GM12878 (cell line): ENCODE results near the gene PKD1. TPM values are rescaled to one million over a fixed set of nuclear protein-coding genes. Genes with fewer than 3 reads are reported as not detected.

Source experiments
- ATAC-seq: fragments of 200-7000 bp; cut with Tn5 transposase; 3 replicates; pipeline ENCODE4 v1.9.1; 2020; ENCODE audit warnings: mild to moderate bottlenecking, moderate library complexity
- BruUV-seq: library from RNA; stranded (reverse); fragments of 400-500 nt; replicated peaks from 2 replicates; lab custom pipeline; 2021; lab: Mats Ljungman, UMichigan
- CTCF ChIA-PET: fragments of 300-600 bp; sonication (Branson Sonifier 250); formaldehyde crosslinking; extraction: SDS; loops from one replicate; lab custom pipeline; 2021; ENCODE audit warnings: inconsistent platforms; lab: Yijun Ruan, JAX
- POLR2A ChIA-PET: fragments of 350-600 bp; formaldehyde crosslinking; extraction: SDS; loops from one replicate; lab custom pipeline; 2021; ENCODE audit warnings: inconsistent platforms; lab: Charles Lee
- RAD21 ChIA-PET: fragments of 300-600 bp; sonication (Branson Sonifier 250); formaldehyde crosslinking; loops from one replicate; lab custom pipeline; 2023; ENCODE audit warnings: antibody characterized with exemption; ENCODE audit not compliant: unreplicated experiment; lab: Charles Lee
- SMC1A ChIA-PET: fragments of 300-600 bp; sonication (Branson Sonifier 250); formaldehyde crosslinking; loops from one replicate; lab custom pipeline; 2023; ENCODE audit not compliant: unreplicated experiment, uncharacterized antibody; lab: Charles Lee
- DNase-seq: peaks from one replicate; pipeline ENCODE4 v3.0.0-alpha.2; 2011; ENCODE audit warnings: low read depth, low spot score
- FAIRE-seq: peaks from 3 replicates; lab custom pipeline; 2011; peaks lifted over from hg19 to GRCh38; lab: Jason Lieb, UNC
- H2AFZ ChIP-seq: 2 replicates; pipeline ENCODE4 v1.6.0; 2011; ENCODE audit warnings: low read depth, low read length, control low read depth; ENCODE audit not compliant: control insufficient read depth
- H3K27ac ChIP-seq: 2 replicates; pipeline ENCODE4 v1.5.1; 2011; ENCODE audit warnings: control low read depth; ENCODE audit not compliant: control insufficient read depth, insufficient read depth
- H3K27me3 ChIP-seq, 2 experiments: replicated peaks in 1 of 2; 2 replicates each; pipeline versions ENCODE4 v1.6.0 to v1.6.1; 2011; ENCODE audit warnings: low read length in 1 of 2; ENCODE audit not compliant: control insufficient read depth in 2 of 2, insufficient read depth in 2 of 2
- H3K36me3 ChIP-seq, 2 experiments: 2 replicates each; pipeline ENCODE4 v1.5.1; 2011; ENCODE audit warnings: low read length in 1 of 2; ENCODE audit not compliant: control insufficient read depth in 2 of 2, insufficient read depth in 2 of 2
- H3K4me1 ChIP-seq: 2 replicates; pipeline ENCODE4 v1.6.1; 2011; ENCODE audit warnings: mild to moderate bottlenecking, low read length, moderate library complexity, mixed read lengths; ENCODE audit not compliant: control insufficient read depth, insufficient read depth
- H3K4me2 ChIP-seq: 2 replicates; pipeline ENCODE4 v1.6.0; 2011; ENCODE audit warnings: control low read depth; ENCODE audit not compliant: control insufficient read depth, insufficient read depth
- H3K4me3 ChIP-seq: fragments of 200-600 bp; sonication (generic); 2 replicates; pipeline ENCODE4 v1.5.1; 2016
- H3K79me2 ChIP-seq: 2 replicates; pipeline ENCODE4 v1.6.0; 2011; ENCODE audit warnings: low read length; ENCODE audit not compliant: control insufficient read depth, insufficient read depth
- H3K9ac ChIP-seq: 2 replicates; pipeline ENCODE4 v1.8.0; 2011; ENCODE audit warnings: low read length, control low read depth, mixed read lengths; ENCODE audit not compliant: control insufficient read depth, insufficient read depth
- H3K9me3 ChIP-seq: replicated peaks from 3 replicates; pipeline ENCODE4 v1.5.1; 2011; ENCODE audit warnings: mild to moderate bottlenecking, low read length; ENCODE audit not compliant: control insufficient read depth, insufficient read depth
- H4K20me1 ChIP-seq: 2 replicates; pipeline ENCODE4 v1.6.0; 2011; ENCODE audit not compliant: control insufficient read depth, insufficient read depth
- CREB1 ChIP-seq: IDR thresholded peaks from 2 replicates; pipeline ENCODE4 v1.6.1; 2012; ENCODE audit warnings: low read depth, mild to moderate bottlenecking, inconsistent platforms
- JUND ChIP-seq: IDR thresholded peaks from 2 replicates; pipeline ENCODE4 v1.6.1; 2012; ENCODE audit warnings: low read depth, mild to moderate bottlenecking, low read length, improper control_type of control experiment, moderate library complexity
- KLF5 ChIP-seq: fragments of 450-650 bp; IDR thresholded peaks from 2 replicates; pipeline ENCODE4 v1.6.1; 2014; ENCODE audit warnings: mild to moderate bottlenecking; ENCODE audit not compliant: partially characterized antibody
- NRF1 ChIP-seq: conservative IDR thresholded peaks from 2 replicates; pipeline ENCODE4 v1.6.1; 2011; ENCODE audit warnings: mild to moderate bottlenecking, low read depth, low read length, improper control_type of control experiment
- SMAD1 ChIP-seq: fragments of 450-650 bp; IDR thresholded peaks from 2 replicates; pipeline ENCODE4 v1.6.1; 2018; ENCODE audit warnings: mild to moderate bottlenecking, low read depth; ENCODE audit not compliant: partially characterized antibody
- SMC3 ChIP-seq: IDR thresholded peaks from 2 replicates; pipeline ENCODE4 v1.6.1; 2011; ENCODE audit warnings: low read length, improper control_type of control experiment, borderline replicate concordance
- SUZ12 ChIP-seq: fragments of 200-600 bp; sonication (generic); IDR thresholded peaks from one replicate; pipeline ENCODE4 v1.6.1; 2018; ENCODE audit warnings: antibody characterized with exemption, mild to moderate bottlenecking; ENCODE audit not compliant: unreplicated experiment
- TARDBP ChIP-seq: IDR thresholded peaks from 2 replicates; pipeline ENCODE4 v1.6.1; 2016; ENCODE audit warnings: borderline replicate concordance
- WGBS: methylation state at CpG from one replicate; pipeline ENCODE4 v1.1.6; 2016; ENCODE audit warnings: low lambda C conversion rate; ENCODE audit not compliant: insufficient replicate concordance, insufficient coverage; ENCODE audit errors: missing lambda C conversion rate; 5-methylcytosine and 5-hydroxymethylcytosine counted together
- in situ Hi-C: fragments of 300-500 bp; cut with MboI; formaldehyde crosslinking; loops from 9 replicates; pipeline ENCODE4 v1.14.3; 2018; ENCODE audit warnings: mixed read lengths
- intact Hi-C: fragments of 100-400 bp; cut with micrococcal nuclease; formaldehyde crosslinking; loops from one replicate; pipeline ENCODE4 v1.14.2; 2022; ENCODE audit not compliant: unreplicated experiment
- polyA plus RNA-seq, 11 experiments: library from polyadenylated mRNA; depleted of rRNA in 4 of 11; unstranded in 6 of 11; stranded (reverse) in 5 of 11; fragments of >200 nt; fragmentation: Nextera tagmentation in 4 of 11; fragmentation: Illumina TruSeq in 1 of 11; extraction: Ambion mirVana in 4 of 11; extraction: Trizol in 1 of 11; gene quantifications; 1 replicate in 1 of 11; 2 replicates in 10 of 11; pipeline versions ENCODE4 v1.2.1 to v1.2.3, GENCODE V29; 2011 to 2016; ENCODE audit warnings: inconsistent platforms in 2 of 11, missing spikeins in 2 of 11, low read depth in 1 of 11
- total RNA-seq, 4 experiments: library from RNA; depleted of rRNA in 3 of 4; stranded (reverse); fragments of >200 nt in 3 of 4; fragmentation: Illumina TruSeq in 1 of 4; extraction: Trizol in 1 of 4; gene quantifications; 2 replicates each; pipeline versions ENCODE4 v1.2.1 to v1.2.3, GENCODE V29; 2013 to 2021
- TF ChIP-seq, protein P1 (sequence below): fragments of 150-350 bp; IDR thresholded peaks from 2 replicates; pipeline ENCODE4 v1.6.1; 2014; ENCODE audit warnings: mild to moderate bottlenecking, low read depth, low read length
- TF ChIP-seq, protein P2 (sequence below): IDR thresholded peaks from 2 replicates; pipeline ENCODE4 v1.6.1; 2011; ENCODE audit warnings: mild to moderate bottlenecking, low read depth, low read length, moderate library complexity; ENCODE audit not compliant: insufficient replicate concordance
- TF ChIP-seq, protein P3 (sequence below): IDR thresholded peaks from 2 replicates; pipeline ENCODE4 v1.6.1; 2011; ENCODE audit warnings: low read depth, low read length, improper control_type of control experiment, borderline replicate concordance
- TF ChIP-seq, protein P4 (sequence below): fragments of 450-650 bp; formaldehyde crosslinking; IDR thresholded peaks from 2 replicates; pipeline ENCODE4 v1.5.0; 2022; ENCODE audit warnings: mild to moderate bottlenecking, missing genetic modification characterization
- TF ChIP-seq, protein P5 (sequence below): IDR thresholded peaks from 2 replicates; pipeline ENCODE4 v1.6.1; 2011; ENCODE audit warnings: borderline replicate concordance, low read depth, mild to moderate bottlenecking, moderate library complexity, mixed read lengths, low read length; ENCODE audit not compliant: insufficient read depth; ENCODE audit errors: extremely low read length

PKD1 gene
- total and polyA plus RNA-seq, 10 of the 15 experiments (the other 5 are each of a cell fraction or from before 2014, with no cell fraction given) = 0.11 to 62.0 (median 6.1) TPM

DNA sequence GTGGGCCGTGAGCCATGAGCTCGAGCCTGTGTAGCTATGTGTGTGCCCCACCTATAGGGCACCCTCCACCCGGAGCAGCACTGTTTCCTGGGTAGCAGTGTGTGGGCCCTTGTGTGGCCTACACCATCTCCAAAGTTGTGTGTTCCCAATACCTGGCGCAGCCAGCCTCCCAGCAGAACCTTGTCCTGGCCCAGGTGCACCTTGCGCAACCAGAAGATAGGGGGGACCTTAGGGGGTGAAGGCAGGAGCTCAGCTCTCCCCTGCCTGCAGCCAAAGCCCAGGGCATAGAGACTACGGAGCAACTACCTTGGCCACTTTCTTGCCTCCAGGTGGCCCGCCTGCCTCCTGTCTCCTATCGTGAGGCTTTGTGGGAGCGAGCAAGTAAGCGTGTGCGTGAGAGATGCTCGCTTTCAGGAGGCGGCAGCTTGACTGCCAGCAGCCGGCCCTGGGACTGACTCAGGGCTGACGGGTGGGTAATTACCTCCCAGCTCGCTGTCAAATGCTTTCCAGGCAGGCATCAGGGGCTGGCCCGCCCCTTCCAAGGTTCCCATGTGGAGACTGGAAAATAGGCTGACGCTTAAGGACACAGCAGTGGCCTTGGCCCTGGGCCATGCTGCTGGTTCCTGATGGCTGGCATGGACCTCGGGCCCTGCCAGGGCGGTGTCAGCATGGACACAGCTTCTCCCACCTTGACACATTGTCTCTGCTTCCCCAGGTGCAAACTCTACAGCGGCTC, 38.9 kb upstream of the PKD1 start:
- RAD21 ChIA-PET = no interaction called here
- H3K79me2 ChIP-seq = no peaks in the 10 kb centered on the region
- ATAC-seq (no peak), FAIRE-seq (no peak), DNase-seq (no peak)
- SMC1A ChIA-PET = no interaction called here
- no peaks in the 10 kb centered on the region for H4K20me1 ChIP-seq
- intact Hi-C loops (no loop called here), in situ Hi-C loops (no loop called here)
- H3K27ac ChIP-seq = no peak overlapping the region
- H3K4me1 ChIP-seq = no peaks in the 10 kb centered on the region
- CTCF ChIA-PET = no interaction called here
- H2AFZ ChIP-seq = no peak overlapping the region
- over 99% methylated on average over 20 of the region's 21 CpGs for WGBS
- H3K4me2 ChIP-seq = no peak overlapping the region
- H3K36me3 ChIP-seq = peaks cover 7 to 11% of the 10 kb centered on the region in 2 experiments; a peak in 3 of 4 replicates
- POLR2A ChIA-PET = interaction anchor here (0.6 kb wide), 1 partner anchor 415 kb away, joined by 5 read pairs; no protein-coding TSS in a partner anchor
- no peak overlapping the region for H3K4me3 ChIP-seq
- H3K9ac ChIP-seq = no peak overlapping the region
- no peaks in the 10 kb centered on the region for H3K27me3 ChIP-seq
- BruUV-seq = no TSS peak
- no peaks in the 10 kb centered on the region for H3K9me3 ChIP-seq
- TF ChIP-seq TARDBP = no peak
- TF ChIP-seq, protein P1, sequence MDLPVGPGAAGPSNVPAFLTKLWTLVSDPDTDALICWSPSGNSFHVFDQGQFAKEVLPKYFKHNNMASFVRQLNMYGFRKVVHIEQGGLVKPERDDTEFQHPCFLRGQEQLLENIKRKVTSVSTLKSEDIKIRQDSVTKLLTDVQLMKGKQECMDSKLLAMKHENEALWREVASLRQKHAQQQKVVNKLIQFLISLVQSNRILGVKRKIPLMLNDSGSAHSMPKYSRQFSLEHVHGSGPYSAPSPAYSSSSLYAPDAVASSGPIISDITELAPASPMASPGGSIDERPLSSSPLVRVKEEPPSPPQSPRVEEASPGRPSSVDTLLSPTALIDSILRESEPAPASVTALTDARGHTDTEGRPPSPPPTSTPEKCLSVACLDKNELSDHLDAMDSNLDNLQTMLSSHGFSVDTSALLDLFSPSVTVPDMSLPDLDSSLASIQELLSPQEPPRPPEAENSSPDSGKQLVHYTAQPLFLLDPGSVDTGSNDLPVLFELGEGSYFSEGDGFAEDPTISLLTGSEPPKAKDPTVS = no peak
- no peak for TF ChIP-seq JUND
- TF ChIP-seq CREB1 = no peak
- no peak for TF ChIP-seq NRF1
- TF ChIP-seq, protein P2, sequence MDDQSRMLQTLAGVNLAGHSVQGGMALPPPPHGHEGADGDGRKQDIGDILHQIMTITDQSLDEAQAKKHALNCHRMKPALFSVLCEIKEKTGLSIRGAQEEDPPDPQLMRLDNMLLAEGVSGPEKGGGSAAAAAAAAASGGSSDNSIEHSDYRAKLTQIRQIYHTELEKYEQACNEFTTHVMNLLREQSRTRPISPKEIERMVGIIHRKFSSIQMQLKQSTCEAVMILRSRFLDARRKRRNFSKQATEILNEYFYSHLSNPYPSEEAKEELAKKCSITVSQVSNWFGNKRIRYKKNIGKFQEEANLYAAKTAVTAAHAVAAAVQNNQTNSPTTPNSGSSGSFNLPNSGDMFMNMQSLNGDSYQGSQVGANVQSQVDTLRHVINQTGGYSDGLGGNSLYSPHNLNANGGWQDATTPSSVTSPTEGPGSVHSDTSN = no peak
- no peak for TF ChIP-seq SMAD1
- TF ChIP-seq SMC3 = no peak
- TF ChIP-seq, protein P3, sequence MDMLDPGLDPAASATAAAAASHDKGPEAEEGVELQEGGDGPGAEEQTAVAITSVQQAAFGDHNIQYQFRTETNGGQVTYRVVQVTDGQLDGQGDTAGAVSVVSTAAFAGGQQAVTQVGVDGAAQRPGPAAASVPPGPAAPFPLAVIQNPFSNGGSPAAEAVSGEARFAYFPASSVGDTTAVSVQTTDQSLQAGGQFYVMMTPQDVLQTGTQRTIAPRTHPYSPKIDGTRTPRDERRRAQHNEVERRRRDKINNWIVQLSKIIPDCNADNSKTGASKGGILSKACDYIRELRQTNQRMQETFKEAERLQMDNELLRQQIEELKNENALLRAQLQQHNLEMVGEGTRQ = no peak
- TF ChIP-seq SUZ12 = no peak
- no peak for TF ChIP-seq KLF5
- TF ChIP-seq, protein P4, sequence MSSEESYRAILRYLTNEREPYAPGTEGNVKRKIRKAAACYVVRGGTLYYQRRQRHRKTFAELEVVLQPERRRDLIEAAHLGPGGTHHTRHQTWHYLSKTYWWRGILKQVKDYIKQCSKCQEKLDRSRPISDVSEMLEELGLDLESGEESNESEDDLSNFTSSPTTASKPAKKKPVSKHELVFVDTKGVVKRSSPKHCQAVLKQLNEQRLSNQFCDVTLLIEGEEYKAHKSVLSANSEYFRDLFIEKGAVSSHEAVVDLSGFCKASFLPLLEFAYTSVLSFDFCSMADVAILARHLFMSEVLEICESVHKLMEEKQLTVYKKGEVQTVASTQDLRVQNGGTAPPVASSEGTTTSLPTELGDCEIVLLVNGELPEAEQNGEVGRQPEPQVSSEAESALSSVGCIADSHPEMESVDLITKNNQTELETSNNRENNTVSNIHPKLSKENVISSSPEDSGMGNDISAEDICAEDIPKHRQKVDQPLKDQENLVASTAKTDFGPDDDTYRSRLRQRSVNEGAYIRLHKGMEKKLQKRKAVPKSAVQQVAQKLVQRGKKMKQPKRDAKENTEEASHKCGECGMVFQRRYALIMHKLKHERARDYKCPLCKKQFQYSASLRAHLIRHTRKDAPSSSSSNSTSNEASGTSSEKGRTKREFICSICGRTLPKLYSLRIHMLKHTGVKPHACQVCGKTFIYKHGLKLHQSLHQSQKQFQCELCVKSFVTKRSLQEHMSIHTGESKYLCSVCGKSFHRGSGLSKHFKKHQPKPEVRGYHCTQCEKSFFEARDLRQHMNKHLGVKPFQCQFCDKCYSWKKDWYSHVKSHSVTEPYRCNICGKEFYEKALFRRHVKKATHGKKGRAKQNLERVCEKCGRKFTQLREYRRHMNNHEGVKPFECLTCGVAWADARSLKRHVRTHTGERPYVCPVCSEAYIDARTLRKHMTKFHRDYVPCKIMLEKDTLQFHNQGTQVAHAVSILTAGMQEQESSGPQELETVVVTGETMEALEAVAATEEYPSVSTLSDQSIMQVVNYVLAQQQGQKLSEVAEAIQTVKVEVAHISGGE (CRISPR knock-in tag) = no peak
- TF ChIP-seq, protein P5, sequence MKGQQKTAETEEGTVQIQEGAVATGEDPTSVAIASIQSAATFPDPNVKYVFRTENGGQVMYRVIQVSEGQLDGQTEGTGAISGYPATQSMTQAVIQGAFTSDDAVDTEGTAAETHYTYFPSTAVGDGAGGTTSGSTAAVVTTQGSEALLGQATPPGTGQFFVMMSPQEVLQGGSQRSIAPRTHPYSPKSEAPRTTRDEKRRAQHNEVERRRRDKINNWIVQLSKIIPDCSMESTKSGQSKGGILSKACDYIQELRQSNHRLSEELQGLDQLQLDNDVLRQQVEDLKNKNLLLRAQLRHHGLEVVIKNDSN = no peak
